A673 (cell line): ENCODE measurements around the gene VWA8. TPM values are rescaled to one million over a fixed set of nuclear protein-coding genes. Genes with fewer than 3 reads are reported as not detected.

Source experiments
- BruUV-seq: library from RNA; stranded (reverse); fragments of 400-500 nt; replicated peaks from 2 replicates; lab custom pipeline; 2021; lab: Mats Ljungman, UMichigan
- CTCF ChIA-PET: fragments of 300-600 bp; sonication (Branson Sonifier 250); formaldehyde crosslinking; loops from one replicate; lab custom pipeline; 2022; ENCODE audit warnings: antibody characterized with exemption; lab: Charles Lee
- POLR2A ChIA-PET: fragments of 300-600 bp; sonication (Branson Sonifier 250); formaldehyde crosslinking; loops from one replicate; lab custom pipeline; 2022; ENCODE audit warnings: antibody characterized with exemption; ENCODE audit not compliant: low non-redundant PET; lab: Charles Lee
- DNase-seq: peaks from one replicate; pipeline ENCODE4 v3.0.0-alpha.2; 2015; ENCODE audit warnings: low spot score
- H3K27ac ChIP-seq: fragments of 200-600 bp; sonication (generic); 2 replicates; pipeline ENCODE4 v1.5.1; 2016; ENCODE audit warnings: mixed run types, low read depth, mild to moderate bottlenecking, mixed read lengths, antibody characterized with exemption, low read length; ENCODE audit not compliant: poor library complexity, severe bottlenecking
- H3K27me3 ChIP-seq: fragments of 200-600 bp; sonication (generic); replicated peaks from 2 replicates; pipeline ENCODE4 v1.6.1; 2017; ENCODE audit warnings: mixed run types, low read depth, mild to moderate bottlenecking, mixed read lengths, antibody characterized with exemption, low read length; ENCODE audit not compliant: insufficient read depth, poor library complexity
- H3K36me3 ChIP-seq: fragments of 200-600 bp; sonication (generic); 2 replicates; pipeline ENCODE4 v1.6.1; 2016; ENCODE audit warnings: mixed run types, mild to moderate bottlenecking, mixed read lengths, antibody characterized with exemption, low read length; ENCODE audit not compliant: insufficient read depth, poor library complexity, severe bottlenecking
- H3K4me1 ChIP-seq: fragments of 200-600 bp; sonication (generic); 2 replicates; pipeline ENCODE4 v1.6.1; 2017; ENCODE audit warnings: mixed run types, mild to moderate bottlenecking, mixed read lengths, antibody characterized with exemption, low read length; ENCODE audit not compliant: insufficient read depth, poor library complexity, severe bottlenecking
- H3K4me3 ChIP-seq: fragments of 200-600 bp; sonication (generic); 2 replicates; pipeline ENCODE4 v1.5.1; 2016; ENCODE audit warnings: low read depth, mixed run types, mild to moderate bottlenecking, mixed read lengths, low read length; ENCODE audit not compliant: poor library complexity, severe bottlenecking
- H3K9me3 ChIP-seq: fragments of 200-600 bp; sonication (generic); 2 replicates; pipeline ENCODE4 v1.6.1; 2016; ENCODE audit warnings: mixed run types, low read depth, mild to moderate bottlenecking, mixed read lengths, antibody characterized with exemption, low read length; ENCODE audit not compliant: poor library complexity, severe bottlenecking
- EZH2 ChIP-seq: fragments of 200-600 bp; sonication (generic); IDR thresholded peaks from 2 replicates; pipeline ENCODE4 v1.6.1; 2017; ENCODE audit warnings: borderline replicate concordance, low read depth, mild to moderate bottlenecking, mixed read lengths, antibody characterized with exemption, low read length; ENCODE audit not compliant: poor library complexity, severe bottlenecking
- intact Hi-C: fragments of 100-400 bp; cut with micrococcal nuclease; formaldehyde crosslinking; loops from one replicate; pipeline ENCODE4 v1.10.0; 2022; ENCODE audit not compliant: unreplicated experiment
- total RNA-seq: library from RNA; stranded (reverse); gene quantifications from 2 replicates; pipeline ENCODE4 v1.2.3, GENCODE V29; 2021
- TF ChIP-seq, protein P1 (sequence below): fragments of 300-800, 200-600 bp; sonication (generic); conservative IDR thresholded peaks from 2 replicates; pipeline ENCODE4 v1.5.1; 2017; ENCODE audit warnings: low read depth, mild to moderate bottlenecking, antibody characterized with exemption, low read length, moderate library complexity, mixed read lengths

VWA8 gene
- total RNA-seq, 1 experiment from 2014 or later, result 18.5 TPM

DNA sequence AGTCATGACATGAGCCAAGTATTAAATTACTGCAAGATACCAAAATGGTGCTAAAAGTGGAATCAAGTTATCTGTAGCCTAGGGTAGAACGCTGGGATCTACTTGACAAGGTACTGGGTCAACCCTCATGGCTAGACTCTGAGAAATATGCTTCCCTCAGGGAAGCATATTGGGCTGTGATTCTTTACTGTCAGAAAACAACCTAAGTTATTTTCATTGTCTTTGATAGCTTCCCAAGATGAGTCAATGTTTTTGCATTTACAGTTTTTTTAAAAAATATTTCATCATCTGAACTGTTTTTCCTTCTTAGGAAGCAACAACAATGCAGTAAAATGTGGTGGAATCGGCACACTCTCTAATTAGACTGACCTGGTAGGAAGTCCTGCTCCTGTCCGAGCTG is 285.6 kb downstream of the VWA8 start:
- Histone ChIP-seq H3K4me1 (no peaks in the 10 kb centered on the region), H3K27ac (no peak overlapping the region), H3K9me3 (no peaks in the 10 kb centered on the region), H3K4me3 (no peak overlapping the region), H3K36me3 (no peaks in the 10 kb centered on the region), H3K27me3 (no peaks in the 10 kb centered on the region)
- TF ChIP-seq EZH2, result no peak
- TF ChIP-seq, protein P1, sequence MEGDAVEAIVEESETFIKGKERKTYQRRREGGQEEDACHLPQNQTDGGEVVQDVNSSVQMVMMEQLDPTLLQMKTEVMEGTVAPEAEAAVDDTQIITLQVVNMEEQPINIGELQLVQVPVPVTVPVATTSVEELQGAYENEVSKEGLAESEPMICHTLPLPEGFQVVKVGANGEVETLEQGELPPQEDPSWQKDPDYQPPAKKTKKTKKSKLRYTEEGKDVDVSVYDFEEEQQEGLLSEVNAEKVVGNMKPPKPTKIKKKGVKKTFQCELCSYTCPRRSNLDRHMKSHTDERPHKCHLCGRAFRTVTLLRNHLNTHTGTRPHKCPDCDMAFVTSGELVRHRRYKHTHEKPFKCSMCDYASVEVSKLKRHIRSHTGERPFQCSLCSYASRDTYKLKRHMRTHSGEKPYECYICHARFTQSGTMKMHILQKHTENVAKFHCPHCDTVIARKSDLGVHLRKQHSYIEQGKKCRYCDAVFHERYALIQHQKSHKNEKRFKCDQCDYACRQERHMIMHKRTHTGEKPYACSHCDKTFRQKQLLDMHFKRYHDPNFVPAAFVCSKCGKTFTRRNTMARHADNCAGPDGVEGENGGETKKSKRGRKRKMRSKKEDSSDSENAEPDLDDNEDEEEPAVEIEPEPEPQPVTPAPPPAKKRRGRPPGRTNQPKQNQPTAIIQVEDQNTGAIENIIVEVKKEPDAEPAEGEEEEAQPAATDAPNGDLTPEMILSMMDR, result no peak
- DNase-seq, result no peak
- no TSS peak for BruUV-seq
- ChIA-PET CTCF (no interaction called here), POLR2A (no interaction called here)
- intact Hi-C loops, result no loop called here

DNA sequence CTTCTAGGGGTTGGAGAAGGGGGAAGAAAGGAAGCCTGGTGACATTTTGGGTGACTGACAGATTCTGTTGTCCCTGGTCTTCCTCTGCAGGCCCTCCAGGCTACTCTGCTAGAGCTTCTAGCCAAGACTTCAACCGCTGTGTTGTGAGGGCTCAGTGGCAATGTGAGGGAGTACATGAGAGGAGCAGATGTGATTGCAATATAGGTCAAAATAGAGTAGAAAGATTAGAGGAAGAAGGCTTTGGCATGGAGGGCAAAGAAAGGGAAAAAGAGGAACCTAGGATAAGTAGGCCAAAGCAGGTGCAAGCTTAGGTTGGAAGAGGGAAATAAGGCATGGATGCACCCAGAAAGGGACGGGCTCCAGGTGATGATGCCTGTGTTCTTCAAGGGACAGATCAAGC is 286.7 kb downstream of the VWA8 start:
- intact Hi-C loops, result no loop called here
- CTCF ChIA-PET, result no interaction called here

DNA sequence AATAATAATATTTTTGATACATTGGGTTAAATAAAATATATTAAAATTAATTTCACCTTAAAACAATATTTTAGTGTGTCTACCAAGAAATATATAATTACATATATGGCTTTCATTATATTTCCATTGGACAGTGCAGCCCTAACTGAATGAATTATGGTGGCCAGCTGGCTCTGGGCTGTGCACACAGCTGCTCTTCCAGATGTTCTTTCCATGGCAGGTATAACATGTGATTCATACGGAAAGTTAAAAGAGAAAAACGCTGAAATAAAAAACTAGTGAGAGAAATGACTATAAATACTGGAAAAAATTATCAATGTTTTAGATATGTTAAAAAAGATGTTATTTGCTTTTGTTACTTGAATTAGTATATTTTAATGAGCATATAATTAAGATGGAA is 287.3 kb downstream of the VWA8 start:
- H3K36me3 ChIP-seq, result no peaks in the 10 kb centered on the region

More for the DNA sequence above, 286.7 kb downstream of the VWA8 start:
- H3K36me3 ChIP-seq, result no peaks in the 10 kb centered on the region
- BruUV-seq, result no TSS peak
- POLR2A ChIA-PET, result no interaction called here
- no peaks in the 10 kb centered on the region for H3K4me1 ChIP-seq
- H3K27me3 ChIP-seq, result no peaks in the 10 kb centered on the region
- no peak for DNase-seq
- no peak overlapping the region for H3K27ac ChIP-seq
- TF ChIP-seq, protein P1, result no peak
- TF ChIP-seq EZH2, result no peak
- H3K4me3 ChIP-seq, result no peak overlapping the region
- no peaks in the 10 kb centered on the region for H3K9me3 ChIP-seq

More for the DNA sequence above, 287.3 kb downstream of the VWA8 start:
- DNase-seq, result no peak
- Histone ChIP-seq H3K4me3 (no peak overlapping the region), H3K27me3 (no peaks in the 10 kb centered on the region), H3K9me3 (no peaks in the 10 kb centered on the region), H3K27ac (no peak overlapping the region), H3K4me1 (no peaks in the 10 kb centered on the region)
- TF ChIP-seq, protein P1, result no peak
- TF ChIP-seq EZH2, result no peak
- intact Hi-C loops, result no loop called here
- ChIA-PET POLR2A (no interaction called here), CTCF (no interaction called here)
- BruUV-seq, result no TSS peak
